Measurements from ENCODE around the gene CYB5D1.
"Not testable (repeated sequence)": the region's sequence is repeated elsewhere in the genome, so short reads cannot be mapped to it uniquely, and the experiment has no call there.

Gene CYB5D1

DNA sequence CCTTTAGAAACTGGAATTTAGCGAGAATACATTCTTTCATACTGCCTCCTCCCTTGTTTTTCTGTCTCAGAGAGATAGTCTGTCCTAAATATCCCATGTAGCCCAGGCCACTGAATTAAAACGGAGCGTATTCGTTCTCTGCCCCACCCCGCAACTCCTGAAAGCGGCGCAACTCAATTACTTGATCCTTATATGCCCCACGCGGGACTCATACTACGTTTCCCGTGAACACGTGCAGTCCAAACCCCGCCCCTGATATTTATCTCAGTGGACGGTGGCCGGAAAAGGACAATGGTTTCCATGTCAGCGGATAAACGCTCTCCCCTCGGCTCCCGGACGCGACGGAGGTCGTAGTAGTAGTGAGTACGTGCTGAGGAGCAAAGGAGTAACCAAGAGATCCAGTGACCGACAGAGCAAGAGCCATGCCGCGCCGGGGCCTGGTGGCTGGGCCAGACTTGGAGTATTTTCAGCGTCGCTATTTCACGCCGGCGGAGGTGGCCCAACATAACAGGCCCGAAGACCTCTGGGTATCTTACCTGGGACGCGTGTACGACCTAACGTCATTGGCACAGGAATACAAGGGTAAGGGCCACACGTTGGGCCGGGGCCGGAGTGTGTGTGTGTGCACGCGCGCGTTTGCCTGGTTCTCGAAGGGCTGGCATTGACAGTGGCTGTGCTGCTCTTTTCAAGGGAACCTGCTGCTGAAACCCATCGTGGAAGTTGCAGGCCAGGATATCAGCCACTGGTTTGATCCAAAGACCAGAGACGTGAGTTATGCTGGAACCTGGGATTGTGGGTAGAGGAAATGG lies at the start of gene CYB5D1:
CYB5D1 (plus strand) TSS at position 291 of the 809 bp plus-strand sequence; CDS start at position 423, 132 bp downstream.
- DNase-seq: peak; percentile 89

DNA sequence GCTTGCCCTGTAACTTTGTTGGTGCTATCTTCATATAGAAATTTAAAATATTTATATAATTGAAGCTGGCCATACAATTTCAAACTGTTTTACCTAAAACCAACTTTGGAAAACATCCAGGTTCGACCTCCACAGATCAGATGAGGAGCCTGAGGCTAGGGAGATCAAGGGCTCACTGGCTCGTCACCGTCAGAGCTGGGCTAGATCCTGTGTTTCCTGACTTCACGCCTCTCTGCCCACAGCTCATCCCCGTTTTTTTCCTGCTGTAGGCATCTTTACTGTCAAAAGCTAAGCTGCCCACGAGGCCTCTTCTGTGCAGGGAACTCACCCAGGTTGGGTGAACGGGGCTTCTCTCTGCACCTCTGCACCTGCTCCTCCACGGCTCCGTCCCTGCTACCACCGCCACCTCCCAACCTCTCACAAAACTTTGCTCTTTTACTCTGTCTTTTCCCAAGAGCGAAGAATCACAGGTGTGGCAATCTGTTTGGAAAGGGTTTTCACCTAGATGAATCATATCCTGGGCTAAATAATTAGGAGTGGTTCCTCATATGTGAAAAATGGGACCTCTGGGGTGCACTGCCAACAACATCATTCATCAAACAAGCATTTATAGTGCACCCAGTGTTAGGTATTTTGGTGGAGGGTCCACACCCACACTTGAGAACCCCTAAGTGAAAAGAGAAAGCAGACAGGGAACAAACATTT lies 48.6 kb upstream of the CYB5D1 start:
- no peak for DNase-seq

- DNase-seq: not testable (repeated sequence)
Measured at GRCh38 chr17:7809791-7810343, 47.9 kb upstream of the CYB5D1 start.

GRCh38 chr17:7811251-7811650 lies 46.6 kb upstream of the CYB5D1 start:
- DNase-seq: no peak

DNA sequence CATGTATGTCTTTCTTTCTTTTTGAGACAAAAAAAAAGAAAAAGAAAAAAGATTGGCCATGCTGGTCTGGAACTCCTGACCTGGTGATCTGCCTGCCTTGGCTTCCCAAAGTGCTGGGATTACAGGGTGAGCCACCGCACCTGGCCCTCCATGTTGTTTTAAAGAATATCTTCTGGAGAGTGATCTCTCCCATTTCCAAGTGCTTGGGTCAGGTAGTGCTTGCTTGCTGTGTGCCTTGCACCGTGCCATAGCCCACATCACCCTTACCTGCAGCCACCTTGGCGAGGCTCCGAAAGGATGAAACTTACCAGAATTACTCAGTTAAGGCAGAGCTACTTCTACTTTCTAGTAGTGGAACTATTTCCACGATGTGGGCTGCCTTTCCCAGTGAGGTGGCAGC lies 42.8 kb upstream of the CYB5D1 start:
- DNase-seq: no peak

- DNase-seq: no peak
Measured at GRCh38 chr17:7816926-7817642, 40.7 kb upstream of the CYB5D1 start.

- no peak for DNase-seq
Measured at GRCh38 chr17:7817643-7817964, 40.2 kb upstream of the CYB5D1 start.

DNA sequence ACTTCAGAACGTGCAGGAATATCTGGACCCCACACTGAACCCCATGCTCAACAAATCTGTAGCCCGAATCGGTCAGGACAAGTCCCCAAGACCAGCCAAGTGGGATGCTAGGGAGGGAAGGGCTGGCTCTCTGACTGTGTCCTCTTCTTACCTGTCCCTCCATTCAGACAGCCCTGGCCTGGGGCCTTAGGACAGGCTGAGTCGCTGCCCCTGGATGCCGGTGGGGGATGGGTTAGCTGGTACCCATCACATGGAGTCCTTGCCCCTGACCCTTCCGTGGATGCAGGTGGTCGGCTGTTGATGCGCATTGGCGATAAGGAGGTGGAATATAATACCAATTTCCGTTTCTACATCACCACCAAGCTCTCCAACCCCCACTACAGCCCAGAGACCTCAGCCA lies 39.8 kb upstream of the CYB5D1 start:
- DNase-seq: no peak

- no peak for DNase-seq
Measured at GRCh38 chr17:7818746-7819645, 38.8 kb upstream of the CYB5D1 start.

DNA sequence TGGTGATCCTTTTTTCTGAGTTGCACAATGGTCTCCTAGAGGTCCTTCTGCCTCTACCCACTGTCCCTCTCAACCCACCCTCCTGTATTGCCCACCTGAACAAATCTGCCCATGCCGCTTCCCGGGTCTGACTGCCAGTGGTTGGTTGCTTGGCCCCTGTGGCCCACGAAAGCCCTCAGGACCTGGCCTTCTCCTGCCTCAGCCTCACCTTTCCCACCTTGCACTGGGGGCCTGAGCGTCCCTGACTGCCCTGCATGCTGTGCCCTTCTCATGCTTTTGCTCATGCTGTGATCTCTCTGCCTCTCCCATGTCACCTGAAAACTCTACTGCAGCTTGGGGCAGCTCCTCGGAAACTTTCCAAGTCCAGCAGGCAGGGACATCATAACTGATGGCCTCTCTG lies 37.6 kb upstream of the CYB5D1 start:
- DNase-seq: no peak

DNA sequence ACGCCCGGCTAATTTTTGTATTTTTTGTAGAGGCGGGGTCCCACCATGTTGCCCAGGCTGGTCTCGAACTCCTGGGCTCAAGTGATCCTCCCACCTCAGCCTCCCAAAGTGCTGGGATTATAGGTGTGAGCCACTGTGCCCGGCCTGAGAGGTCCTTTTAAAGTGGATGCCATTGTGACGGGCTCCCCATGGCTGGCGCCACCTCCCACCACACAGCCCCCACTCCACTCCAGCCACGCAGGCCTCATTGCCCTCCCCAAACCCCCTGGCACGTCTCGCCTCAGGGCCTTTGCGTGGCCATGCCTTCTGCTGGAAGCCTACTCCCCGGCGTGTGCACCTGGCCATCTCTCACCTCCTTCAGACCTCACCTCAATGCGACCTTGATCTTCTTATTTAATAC lies 35.7 kb upstream of the CYB5D1 start:
- no peak for DNase-seq

DNA sequence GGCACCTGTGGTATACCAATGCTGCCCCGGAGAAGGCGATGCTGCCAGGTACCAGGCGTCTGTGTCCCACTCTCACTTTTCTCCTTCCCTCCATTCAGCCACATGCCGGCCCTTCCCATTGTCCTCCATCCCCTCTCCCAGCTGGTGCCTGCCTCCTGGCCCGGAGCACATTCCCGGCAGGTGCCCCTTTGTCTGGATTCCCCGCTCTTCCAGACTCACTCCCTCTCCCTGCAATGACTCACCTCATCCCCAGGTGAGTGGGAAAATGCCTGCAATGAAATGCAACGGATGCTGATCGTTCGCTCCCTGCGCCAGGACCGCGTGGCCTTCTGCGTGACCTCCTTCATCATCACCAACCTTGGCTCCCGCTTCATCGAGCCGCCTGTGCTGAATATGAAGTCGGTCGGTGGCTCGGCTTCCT lies 34.2 kb upstream of the CYB5D1 start:
- no peak for DNase-seq

GRCh38 chr17:7824021-7824924 lies 33.5 kb upstream of the CYB5D1 start:
- DNase-seq: no peak

- DNase-seq: no peak
Measured at GRCh38 chr17:7825206-7825990, 32.4 kb upstream of the CYB5D1 start.

- no peak for DNase-seq
Measured at GRCh38 chr17:7830616-7831015, 27.2 kb upstream of the CYB5D1 start.

DNA sequence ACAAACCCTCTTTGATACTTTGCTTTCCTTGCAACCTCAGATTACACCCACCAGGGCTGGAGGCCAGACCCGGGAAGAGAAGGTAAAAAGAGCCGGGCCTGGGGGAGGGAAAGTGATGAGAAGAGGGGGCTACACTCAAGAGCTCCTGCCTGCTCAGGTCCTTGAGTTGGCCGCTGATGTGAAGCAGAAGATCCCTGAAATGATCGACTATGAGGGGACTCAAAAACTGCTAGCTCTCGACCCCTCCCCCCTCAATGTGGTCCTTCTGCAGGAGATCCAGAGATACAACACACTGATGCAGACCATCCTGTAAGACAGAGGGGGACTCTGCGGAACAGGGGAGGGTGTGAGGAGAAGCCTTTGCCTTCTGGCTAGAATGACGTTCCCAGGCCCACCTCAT lies 26.6 kb upstream of the CYB5D1 start:
- DNase-seq: no peak

DNA sequence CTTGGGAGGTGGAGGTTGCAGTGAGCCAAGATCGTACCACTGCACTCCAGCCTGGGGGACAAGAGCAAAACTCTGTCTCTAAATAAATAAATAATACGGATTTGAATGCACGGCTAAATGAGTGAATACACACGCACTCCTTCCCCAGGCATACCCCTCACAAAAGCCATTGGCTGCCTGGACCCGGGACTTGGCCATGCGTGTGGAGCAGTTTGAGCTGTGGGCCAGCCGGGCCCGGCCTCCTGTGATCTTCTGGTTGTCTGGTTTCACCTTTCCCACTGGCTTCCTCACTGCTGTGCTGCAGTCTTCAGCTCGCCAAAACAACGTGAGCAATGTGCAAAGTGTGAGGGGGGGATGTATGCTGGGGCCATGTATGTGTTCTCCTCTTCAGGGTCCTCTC lies 25.4 kb upstream of the CYB5D1 start:
- no peak for DNase-seq

GRCh38 chr17:7833011-7833794 lies 24.6 kb upstream of the CYB5D1 start:
- no peak for DNase-seq

DNA sequence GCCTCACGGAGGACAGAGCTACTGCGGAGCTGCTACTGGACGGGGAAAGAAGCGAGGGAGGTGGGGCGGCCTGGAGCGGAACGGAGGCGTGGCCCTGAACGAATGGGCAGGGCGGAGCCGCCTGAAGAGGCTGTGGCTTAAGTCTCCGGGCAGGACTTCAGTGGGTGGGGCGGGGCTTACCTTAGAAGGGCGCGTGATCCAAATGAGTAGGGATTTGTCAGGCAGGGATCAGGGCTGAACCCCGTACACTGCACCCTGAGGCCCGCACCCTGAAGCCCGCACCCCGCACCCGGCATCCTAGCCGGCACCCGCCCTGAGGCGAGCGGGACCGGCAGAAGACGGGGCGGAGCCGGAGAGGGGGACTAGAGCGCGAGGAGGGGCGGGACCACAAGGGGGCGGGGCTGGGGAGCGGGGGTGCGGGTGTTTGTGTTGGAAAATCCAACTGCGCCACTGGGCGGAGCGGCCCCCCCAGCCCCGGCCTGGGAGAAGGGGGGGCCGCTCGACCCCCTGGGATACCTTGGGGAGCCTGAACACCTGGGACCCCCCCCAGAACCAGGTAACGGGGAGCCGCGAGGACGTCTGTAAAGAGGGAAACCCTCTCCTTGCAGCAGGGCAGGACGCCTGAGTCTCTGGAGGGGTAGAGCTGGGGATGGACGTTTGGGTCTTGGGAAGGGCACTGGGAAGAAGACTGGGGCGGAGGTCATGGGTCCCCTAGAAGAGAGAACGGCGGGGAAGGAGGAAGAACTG lies 23.8 kb upstream of the CYB5D1 start, which contains the start of gene KDM6B:
KDM6B (plus strand) TSS at position 423 of the 747 bp plus-strand sequence. CDS start 11,338 bp downstream, outside the sequence.
- DNase-seq: peak; percentile 93
